GM10248 (cell line): ENCODE measurements around the gene HDC.

Experiments
- CTCF ChIA-PET: fragments of 300-600 bp; sonication (Branson Sonifier 250); formaldehyde crosslinking; extraction: SDS; loops from one replicate; lab custom pipeline; 2021; ENCODE audit warnings: antibody characterized with exemption; lab: Yijun Ruan, JAX
- POLR2A ChIA-PET: fragments of 350-650 bp; sonication (Branson Sonifier 250); formaldehyde crosslinking; extraction: SDS; loops from one replicate; lab custom pipeline; 2020; ENCODE audit warnings: antibody characterized with exemption; lab: Yijun Ruan, JAX
- DNase-seq: peaks from one replicate; pipeline ENCODE4 v3.0.0; 2012; ENCODE audit errors: extremely low spot score
- TF ChIP-seq, protein P1 (sequence below): IDR thresholded peaks from 2 replicates; pipeline ENCODE4 v1.5.1; 2012; ENCODE audit warnings: mild to moderate bottlenecking, low read depth; ENCODE audit errors: extremely low read depth, missing control alignments, control extremely low read depth

Gene HDC

DNA sequence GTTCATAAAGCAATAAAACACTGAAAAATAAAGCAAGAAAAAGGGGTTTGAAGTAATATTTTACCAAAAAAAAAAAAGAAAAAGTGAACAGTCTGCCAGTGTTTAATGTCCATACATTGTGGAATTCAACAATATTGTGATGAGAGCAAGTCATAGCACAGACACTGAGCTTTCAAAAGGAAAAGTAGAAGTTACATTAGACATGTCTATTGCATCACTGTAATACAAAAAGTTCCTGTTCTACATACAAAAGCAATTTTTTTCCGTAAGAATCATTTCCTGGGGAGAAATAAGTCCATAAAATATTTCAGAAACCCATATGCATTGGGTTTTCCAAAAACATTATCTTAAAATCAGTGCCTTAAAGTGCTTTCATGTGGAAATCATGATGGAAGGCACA lies 11.8 kb upstream of the HDC start:
- CTCF ChIA-PET, result interaction anchor here (2.9 kb wide), 1 partner anchor 19 kb away, joined by 13 read pairs; no protein-coding TSS in a partner anchor
- DNase-seq, result no peak
- POLR2A ChIA-PET, result no interaction called here
- TF ChIP-seq, protein P1, sequence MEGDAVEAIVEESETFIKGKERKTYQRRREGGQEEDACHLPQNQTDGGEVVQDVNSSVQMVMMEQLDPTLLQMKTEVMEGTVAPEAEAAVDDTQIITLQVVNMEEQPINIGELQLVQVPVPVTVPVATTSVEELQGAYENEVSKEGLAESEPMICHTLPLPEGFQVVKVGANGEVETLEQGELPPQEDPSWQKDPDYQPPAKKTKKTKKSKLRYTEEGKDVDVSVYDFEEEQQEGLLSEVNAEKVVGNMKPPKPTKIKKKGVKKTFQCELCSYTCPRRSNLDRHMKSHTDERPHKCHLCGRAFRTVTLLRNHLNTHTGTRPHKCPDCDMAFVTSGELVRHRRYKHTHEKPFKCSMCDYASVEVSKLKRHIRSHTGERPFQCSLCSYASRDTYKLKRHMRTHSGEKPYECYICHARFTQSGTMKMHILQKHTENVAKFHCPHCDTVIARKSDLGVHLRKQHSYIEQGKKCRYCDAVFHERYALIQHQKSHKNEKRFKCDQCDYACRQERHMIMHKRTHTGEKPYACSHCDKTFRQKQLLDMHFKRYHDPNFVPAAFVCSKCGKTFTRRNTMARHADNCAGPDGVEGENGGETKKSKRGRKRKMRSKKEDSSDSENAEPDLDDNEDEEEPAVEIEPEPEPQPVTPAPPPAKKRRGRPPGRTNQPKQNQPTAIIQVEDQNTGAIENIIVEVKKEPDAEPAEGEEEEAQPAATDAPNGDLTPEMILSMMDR, result no peak

- TF ChIP-seq, protein P1, result no peak
- CTCF ChIA-PET, result no interaction called here
These were observed 10.4 kb upstream of the HDC start for GRCh38 chr15:50275908-50276307.

DNA sequence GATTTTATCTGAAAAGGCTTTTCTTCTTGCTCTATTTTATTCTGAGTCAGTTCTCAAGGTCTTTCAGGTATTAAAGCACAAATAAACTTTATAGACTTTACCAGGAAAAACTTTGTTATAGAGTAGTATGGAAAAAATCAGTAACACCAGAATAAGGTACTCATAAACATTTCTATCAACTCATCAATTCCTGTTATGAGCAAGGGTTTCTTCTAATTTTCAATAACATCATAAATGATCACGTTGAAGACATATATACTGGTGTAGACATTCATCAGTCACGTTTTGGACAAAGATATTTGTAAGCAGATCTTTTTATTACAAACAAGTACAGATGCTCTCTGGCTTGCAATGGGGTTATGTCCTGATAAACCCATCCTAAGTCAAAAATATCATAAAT lies 9.6 kb upstream of the HDC start:
- TF ChIP-seq, protein P1, result no peak
- ChIA-PET CTCF (no interaction called here), POLR2A (no interaction called here)
- no peak for DNase-seq

More at GRCh38 chr15:50275908-50276307, 10.4 kb upstream of the HDC start:
- DNase-seq, result no peak
- POLR2A ChIA-PET, result no interaction called here

DNA sequence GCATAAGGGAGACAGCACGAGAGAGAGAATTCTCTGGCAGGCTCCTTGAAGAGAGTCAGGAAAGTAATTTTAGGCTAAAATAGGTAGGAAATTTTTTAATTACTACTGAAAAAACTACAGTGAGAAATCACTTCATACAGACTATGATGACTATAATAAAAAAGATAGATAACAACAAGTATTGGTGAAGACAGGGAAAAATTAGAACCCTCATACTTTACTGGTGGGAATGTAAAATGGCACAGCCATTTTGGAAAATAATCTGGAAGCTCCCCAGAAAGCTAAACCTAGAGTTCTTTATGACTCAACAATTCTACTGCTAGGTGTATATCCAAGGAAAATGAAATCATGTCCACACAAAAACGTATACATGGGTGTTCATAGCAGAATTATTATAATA lies 2.1 kb upstream of the HDC start:
- no peak for DNase-seq
- CTCF ChIA-PET, result no interaction called here
- POLR2A ChIA-PET, result no interaction called here
- TF ChIP-seq, protein P1, result no peak

DNA sequence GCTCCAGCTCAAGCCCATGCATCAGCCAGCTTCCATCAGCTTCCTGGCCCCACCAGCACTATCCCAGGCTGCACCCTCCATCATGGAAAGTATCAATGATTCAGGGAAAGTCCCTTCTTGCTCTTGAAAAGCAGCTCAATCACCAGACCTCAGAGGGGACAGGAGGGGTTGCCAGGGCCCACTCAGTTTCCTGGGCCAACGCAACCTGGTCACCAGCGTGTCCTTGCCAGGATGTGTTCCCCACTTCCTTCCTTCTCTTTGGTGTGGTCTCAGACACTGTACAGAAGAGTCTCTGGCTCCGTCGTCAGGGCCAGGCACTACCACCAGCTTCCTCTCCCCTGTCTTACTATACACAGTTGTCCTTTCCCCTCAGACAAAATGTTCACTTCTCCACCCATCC lies 3.0 kb downstream of the HDC start:
- POLR2A ChIA-PET, result no interaction called here
- CTCF ChIA-PET, result interaction anchor here (0.9 to 2.2 kb wide), 3 partner anchors 8 to 31 kb away, joined by 3 to 8 read pairs (median 3); no protein-coding TSS in a partner anchor
- no peak for DNase-seq

GRCh38 chr15:50261981-50262380 lies 3.5 kb downstream of the HDC start:
- no peak for DNase-seq
- ChIA-PET POLR2A (interaction anchor here (0.7 kb wide), 1 partner anchor 101 kb away, joined by 7 read pairs; no protein-coding TSS in a partner anchor), CTCF (interaction anchor here (0.9 to 2.2 kb wide), 3 partner anchors 9 to 32 kb away, joined by 3 to 8 read pairs (median 3); no protein-coding TSS in a partner anchor)
- TF ChIP-seq, protein P1, result no peak

More for the DNA sequence above, 3.0 kb downstream of the HDC start:
- TF ChIP-seq, protein P1, result no peak
